HG02763 (cell line): ENCODE measurements around the gene TAL1.

Experiments
- ATAC-seq: cut with Tn5 transposase; IDR thresholded peaks from one replicate; pipeline ENCODE4 v1.9.1; 2021; ENCODE audit warnings: mild to moderate bottlenecking, moderate library complexity; ENCODE audit not compliant: unreplicated experiment

Gene TAL1

DNA sequence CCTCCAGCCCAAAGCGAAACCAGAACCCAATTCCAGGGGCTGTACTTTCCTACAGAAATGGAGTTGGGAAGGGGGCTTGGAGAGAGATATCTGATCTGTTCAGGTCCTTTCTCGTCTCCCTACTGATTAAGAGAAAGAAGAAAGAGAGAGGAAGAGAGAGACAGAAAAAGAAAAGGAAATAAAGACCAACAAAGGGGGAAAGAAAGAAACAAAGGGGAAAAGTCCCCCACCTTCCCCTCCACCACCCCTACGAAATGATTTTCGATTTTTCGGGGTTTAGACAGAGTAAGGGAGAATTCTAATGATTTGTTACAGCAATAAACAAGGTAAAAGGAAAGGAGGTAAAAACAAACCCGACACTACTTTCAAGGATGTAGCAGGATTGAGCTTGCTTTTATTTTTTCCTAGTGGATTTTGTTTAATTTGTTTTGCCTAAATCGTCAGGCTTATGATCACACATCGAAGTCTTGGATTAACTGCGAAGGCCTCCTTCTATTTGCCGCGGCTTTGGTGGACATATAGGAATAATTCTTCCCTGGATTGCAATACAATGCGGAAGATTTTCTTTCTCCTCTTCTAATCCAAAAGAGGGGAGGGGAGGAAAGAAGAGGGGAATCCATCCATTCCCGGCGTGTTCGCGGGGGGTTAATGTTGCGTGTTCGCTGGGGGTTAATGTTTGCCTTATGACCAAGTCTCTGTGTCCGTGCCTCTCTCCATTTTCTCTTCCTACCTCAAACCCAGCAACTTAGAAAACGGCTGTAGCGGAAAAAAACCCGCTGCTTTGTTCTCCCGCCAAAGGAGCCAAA lies 1.9 kb downstream of the TAL1 start:
- no peak for ATAC-seq

DNA sequence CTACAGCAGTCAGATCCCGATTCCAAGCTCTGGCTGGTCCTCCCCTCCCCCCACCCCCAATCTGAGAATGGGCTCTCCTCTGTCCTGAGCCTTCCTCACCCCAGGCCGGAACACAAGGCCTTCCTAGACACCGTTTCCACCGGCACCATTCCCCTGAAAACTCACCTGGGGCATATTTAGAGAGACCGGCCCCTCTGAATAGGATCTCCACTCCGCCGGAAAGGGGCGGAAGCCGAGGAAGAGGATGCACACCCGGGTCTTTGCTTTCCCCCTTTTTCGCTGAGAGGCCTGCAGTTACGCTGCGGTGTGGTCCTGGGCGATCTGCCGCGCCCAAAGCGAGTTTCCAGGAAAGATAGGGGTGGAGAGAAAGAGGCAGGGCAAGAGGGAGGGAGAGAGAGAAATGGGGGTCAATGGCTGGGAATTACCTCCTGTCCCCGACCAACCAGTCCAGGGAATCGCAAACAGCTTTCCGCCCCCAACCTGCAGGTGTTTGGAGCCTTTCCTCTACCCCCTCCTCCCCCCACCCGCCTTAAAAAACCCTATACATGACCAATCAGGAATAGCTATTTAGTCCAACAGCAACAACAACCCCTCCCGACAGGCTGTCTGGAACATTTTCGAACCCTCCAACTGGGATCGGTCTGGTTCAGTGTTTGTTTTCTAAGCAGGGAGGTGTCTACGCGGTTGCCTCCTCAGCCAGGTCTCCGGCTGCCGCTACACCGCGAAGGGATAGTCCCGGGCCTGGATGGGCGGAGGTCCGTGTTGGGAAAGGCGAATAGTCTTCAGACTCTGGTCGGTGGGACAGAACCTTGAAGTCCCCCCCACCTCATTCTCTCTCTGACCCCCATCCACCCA lies 2.8 kb downstream of the TAL1 start:
- ATAC-seq: no peak

DNA sequence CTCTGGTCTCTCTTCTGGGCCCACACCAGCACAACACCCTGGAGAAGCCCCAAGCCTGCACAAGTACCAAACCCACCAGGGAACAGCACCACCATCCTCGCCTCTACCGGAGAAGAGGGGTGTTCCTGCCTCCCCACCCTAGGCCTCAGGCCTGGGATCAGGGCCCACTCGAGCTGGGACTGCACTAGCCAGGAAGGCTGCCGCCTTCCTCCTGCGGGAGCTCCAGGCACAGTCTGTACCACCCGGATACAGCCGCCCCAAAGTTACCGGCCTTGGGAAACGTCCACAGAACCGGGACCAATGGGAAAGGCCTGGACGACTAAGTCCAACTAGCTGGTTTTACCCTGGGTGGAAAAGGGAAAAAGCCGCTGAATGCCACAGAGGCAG lies 3.4 kb downstream of the TAL1 start:
- no peak for ATAC-seq

DNA sequence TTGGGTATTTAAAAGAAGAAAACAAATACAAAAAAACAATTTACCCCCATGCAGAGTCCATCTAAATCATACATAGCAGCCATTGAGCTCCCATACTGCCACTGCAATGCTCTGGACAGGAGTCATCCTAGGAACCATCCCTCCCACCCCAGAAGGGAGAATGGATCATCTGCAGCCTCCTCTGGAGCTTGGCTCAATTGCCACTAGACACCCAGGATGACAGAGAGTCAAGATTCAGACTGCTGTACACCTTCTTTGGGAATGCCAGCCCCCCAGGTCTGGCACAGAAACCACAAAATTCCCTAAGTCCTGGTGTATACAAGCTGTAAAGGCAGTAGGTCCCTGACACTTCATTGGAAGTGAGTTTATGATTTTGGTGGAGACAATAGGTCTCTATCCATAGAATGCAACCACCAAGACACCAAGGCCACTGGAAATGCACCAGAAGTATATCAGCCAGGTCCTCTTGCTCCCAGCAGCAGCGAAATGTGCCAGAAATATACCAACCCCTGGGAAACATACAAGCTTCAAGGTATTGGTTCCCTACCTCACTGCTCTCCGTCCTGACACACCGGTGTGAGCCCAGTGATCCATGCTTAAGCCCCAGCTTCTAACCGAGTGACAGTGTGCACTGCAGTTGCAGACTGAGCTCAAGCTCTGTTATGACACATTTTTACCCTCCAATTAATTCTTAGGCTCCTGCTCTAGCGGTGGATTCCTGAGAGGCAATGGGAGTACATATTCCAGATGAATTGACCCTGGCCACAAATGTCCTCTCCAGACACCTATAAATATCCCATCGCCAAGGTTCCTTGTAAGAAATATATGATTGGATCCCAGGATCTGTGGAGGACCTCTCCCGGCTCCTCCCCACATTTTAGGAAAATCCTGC lies 4.4 kb downstream of the TAL1 start:
- no peak for ATAC-seq

DNA sequence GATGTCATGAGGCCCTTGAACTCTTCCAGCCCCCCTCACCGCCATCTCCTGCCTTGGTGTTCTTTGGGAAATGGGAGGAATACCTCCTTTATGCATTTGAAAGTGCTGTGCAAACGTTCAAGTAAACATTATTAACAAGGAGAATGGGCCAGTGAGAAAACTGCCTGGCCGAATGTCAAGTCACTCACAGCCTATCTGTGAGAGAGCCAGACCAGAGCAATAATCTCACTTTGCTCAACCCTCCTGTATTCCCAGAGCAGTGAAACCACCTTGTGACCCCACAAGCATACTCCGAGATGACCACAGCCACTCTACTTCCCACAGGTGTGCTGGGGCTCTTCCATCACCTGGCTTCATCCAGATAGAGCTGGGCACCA lies 5.2 kb downstream of the TAL1 start:
- ATAC-seq: no peak

DNA sequence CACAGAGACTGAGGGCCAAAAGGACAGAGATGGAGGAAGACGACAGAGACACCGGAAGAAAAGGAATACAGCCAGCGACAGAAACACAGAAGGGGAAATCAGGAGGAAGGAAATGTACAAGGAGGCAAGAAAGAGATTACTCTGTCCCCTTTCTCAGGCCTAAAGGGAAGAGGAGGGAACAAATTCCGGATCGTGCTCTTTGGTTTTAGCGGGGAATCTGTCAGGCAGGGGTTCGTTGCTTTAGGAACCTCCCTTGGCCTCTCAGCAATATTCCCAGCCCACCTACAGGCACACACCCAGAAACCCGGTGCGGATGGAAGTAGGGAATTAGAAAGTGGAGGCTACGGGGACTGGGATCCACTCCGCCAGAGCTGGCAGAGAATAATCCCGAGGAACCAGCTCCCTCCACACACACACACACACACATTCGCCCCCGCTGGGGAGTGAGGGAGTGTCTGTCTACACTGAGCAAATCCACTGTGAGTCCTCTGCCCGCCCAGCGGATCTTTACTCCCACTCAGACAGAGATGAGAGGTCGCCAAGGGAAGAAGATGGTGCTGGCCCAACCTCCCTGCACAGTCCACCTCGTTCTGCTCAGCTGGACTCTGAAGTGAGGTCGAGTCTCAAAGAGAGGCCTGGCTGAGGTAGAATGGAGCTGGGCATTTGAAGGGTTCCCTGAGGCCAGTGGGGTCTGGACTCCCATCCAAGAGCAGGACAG lies 5.7 kb downstream of the TAL1 start:
- no peak for ATAC-seq

DNA sequence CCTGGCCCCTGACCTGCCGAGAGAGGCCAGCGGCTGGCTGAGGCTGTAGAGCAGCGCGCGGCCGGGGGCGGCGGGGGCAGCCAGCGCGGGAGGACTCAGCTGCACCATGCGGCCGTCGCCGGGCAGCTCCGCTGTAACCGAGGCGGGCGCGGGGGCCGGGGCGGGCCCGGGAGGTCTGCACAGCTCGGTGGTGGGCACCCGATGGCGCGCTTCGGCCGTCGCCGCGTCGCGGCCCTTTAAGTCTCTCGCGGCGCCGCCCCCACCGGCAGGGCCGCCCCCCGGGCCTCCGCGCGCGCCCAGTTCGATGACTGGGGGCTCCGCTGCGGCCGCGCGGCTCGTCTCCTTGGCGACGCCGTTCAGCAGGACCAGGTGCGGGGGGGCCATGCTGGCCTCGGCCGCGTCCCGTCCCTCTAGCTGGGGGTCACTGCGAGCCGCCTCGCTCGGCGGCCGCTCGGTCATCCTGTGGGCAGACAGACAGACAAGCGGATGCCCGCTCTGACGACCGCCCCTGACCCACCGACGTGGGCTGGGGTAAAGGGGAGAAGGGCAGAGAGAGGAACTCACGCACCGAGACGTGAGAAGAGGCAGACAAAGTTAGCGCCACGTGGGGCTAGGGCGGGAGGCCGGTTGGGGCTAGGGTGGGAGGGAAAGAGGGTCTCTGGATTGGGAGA lies 6.5 kb downstream of the TAL1 start:
- ATAC-seq: no peak

DNA sequence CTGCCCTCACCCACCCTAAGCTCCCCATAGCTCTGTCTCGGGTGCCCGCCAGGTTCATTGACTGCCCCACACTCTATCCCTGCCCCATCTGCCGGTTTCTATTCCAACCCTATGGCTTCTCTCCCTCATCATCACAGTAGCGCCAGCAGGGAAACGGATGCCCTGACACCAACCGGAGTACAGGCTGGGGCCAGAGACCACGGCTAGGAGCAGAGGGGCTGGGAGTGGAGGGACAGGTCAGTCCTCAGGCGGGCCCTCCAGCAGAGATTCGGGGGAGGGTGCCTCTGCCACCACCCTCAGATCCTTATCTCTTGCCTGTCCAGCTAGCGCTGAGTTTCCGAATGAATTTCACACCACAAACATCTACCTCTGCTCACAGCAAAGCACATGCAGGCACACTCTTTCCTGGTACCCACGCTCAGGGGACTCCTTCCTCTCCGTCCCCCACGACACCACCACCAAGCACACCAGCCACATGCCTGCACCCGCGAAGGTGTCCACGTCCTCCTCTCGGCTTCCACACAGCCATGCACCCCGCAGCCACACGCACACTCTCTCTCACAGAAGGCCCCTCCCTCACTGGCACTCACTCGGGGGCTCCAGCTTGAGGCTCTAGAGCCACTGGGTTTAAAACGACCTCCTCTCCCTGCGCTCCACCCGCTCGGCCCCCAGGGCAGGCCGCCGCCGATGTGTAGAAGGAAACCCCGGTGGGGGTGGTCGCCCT lies 7.2 kb downstream of the TAL1 start:
- ATAC-seq: no peak

DNA sequence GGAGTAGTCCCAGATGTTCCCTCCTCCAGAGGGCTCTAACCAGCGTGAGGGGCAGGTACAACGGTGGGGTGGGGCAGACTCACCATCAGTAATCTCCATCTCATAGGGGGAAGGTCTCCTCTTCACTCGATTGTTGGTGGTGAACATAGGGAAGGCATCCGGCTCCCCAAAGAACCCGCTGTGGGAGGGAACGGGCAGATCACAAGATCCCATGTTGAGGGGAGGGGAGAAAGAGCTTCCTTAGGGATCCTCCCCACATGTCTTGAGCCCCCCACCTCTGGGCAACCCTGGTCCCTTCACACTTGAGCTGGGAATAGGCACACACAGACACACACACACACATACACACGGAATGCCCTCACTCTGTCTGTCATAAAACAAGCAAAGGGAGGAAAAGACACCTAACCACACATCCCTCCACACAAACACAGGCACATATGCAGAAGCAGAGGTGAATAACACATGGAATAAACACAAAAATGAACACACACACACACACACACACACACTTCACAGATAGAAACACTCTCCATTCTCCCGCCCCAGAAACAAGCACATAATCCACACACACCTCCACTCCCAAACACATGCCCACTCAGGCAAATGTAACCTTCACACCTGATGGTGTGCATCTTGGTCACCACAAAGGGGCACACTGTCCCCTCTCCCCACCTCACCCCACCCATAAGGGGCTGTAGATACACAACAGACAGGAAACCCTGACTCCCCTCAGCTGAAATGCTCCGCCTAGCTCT lies 7.9 kb downstream of the TAL1 start:
- ATAC-seq: no peak

DNA sequence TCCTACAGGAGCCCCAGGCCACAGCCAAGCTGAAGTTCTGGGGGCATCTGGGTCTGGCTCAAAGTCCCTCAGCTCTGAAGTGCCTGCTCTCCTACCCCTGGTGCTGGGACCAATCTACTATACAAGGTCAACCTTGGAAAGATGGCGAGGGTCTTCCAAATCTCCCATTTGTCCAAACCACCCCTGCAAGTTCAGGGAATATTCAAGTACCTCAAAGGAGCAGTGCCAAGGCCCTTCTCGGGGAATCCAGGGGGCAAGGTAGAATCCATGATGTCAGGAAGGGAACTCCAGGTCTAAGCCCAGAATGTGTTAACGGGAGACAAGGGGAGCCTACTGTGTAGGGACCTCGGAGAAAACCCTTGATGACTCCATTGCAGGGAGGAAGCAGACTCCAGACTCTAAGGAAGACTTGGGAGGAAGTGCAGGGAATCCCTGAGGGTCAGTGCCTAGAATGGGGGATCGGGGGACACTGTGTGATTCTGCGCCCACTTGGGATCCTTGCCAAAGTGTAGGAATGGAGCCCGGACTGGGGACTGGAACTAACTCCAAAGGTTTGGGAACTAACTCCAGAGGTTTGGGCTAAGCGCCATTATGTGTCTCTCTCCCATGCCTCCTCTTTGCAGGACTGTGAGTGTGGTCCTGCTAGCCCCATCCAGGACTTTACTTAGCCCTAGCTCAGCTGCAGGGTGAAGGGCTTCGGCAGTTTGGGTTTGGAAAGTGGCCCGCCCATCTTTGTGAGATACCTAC lies 8.7 kb downstream of the TAL1 start:
- no peak for ATAC-seq

DNA sequence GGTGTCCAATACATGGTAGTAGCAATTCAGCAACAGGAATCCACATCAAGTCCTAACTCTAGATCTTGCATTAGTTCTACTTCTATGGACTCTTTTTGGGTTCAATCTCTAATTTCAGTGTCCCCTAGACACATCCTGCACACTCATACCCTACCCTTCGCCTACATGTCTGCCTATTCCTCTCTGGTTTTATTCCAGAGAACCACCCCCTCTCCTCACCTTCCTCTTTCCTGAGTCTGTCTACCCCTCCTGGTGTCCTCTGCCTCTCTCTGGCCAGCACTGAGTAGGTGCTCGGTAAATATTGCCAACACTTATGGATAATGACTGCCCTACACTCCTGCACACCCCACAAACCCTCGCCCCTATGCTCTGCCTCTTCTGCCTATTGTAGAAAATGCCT lies 9.5 kb downstream of the TAL1 start:
- ATAC-seq: no peak

DNA sequence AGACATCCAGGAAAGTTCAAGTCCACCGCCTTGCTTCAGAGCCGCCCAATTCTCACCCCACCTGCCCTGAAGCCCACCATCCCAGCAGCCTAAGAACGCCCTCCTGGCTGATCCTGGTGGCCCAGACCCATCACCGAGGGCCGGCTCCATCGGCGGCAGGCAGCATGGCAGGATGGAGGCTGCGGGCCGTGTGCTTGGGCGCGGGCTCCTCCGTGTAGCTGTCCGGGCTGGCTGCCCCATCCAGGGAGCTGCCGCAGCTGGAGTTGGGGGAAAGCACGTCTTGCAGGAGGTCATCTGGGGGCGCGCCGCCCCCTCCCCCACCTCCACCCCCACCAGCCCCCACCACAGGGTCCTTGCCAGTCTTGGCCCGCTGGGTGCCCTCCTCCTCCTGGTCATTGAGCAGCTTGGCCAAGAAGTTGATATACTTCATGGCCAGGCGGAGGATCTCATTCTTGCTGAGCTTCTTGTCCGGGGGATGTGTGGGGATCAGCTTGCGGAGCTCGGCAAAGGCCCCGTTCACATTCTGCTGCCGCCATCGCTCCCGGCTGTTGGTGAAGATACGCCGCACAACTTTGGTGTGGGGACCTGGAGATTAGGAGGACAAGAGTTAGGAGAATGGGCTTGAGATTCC lies 12.3 kb downstream of the TAL1 start:
- ATAC-seq: no peak

DNA sequence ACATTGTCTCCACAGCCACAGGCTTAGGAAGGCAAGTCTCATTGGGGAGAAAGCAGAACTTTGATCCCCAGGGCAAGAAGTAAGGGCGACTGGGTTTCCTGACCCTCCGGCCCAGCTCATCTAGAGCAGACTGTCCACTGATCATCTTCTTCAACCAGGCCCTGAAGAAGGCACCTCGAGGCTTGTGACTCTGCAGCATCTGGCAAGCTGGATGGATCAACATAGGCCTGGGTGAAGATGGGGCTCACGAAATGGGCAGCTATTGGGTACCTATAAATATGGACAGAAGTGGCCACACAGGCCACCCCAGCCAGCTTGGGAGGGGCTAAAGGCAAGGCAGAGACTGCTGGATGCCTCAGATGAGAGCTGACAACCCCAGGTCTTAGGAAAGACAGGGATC lies 13.0 kb downstream of the TAL1 start:
- no peak for ATAC-seq

DNA sequence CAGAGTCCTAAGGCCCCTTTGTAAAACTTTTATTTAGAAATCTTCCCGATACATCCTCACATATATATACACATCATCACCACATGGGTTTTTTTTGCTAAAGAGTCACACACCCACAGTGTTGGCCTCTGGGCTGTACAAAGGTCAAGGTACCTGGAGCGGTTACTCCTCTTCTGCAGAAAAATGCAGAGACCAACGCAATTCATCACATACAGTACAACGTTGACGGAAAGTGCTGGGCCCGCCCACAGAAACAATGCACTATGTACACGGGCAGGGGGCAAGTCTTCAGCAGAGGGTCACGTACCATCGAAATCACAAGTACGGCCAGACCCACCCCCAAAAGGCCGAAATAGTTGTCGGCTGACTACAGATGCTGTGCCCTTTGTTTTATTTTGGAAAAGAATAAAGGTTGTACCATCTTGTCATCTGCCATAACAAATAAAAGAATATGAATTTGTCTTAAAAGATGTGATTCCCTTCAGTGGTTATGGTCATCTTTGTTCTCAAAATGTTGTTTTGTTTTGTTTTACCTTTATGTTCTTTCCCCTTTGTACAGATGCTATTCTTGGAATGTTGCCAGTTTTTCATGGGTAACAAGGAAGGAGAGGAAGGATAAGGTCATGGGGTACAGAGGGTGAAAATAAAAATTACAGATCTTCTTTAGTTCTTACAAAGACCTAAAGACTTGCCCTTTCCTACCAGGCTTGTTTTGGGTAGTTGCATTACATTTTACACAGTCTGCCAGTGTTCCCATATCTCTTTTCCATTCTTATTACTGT lies 15.6 kb downstream of the TAL1 start:
- no peak for ATAC-seq

DNA sequence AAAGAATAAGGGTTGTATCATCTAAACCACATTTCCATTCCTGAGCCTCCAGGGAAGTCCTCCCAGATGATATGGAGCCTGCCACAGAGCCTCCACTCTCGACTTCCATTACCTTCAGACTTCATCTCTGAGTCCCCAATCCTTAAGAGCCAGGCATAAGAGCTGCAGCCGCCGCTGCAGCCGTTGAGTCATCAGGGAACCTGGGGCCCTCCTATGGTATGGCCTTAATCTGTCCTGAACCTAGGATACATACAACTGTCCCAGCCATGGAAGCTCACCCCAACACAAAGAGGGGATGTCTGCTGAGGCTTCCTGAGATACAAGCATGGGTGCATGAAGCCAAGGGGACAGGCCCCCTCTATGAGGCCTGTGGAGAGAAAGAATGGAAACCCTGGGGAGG lies 16.3 kb downstream of the TAL1 start:
- no peak for ATAC-seq

DNA sequence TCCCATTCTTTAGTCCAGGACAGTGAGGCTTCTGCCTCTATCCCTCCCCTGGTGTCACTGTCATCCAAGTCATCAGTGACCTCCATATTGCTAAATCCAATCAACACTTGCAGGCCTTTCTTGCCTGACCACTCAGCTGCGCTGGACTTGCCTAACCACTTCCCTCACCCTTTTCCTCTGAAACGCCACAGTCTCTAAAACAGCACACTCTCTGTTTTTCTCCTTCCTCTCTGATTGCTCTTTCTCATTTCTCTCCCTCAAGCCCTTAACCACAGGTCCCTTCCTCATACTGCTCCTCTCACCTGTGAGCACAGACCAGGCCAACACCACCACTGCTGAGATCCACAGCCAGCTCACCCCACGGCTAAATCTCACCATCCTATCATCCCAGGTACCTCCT lies 17.5 kb downstream of the TAL1 start:
- no peak for ATAC-seq
